ENCODE data around the gene BMPER. TPM values are rescaled to one million over a fixed set of nuclear protein-coding genes. Genes with fewer than 3 reads are reported as not detected.

Gene BMPER
- polyA plus RNA-seq, 1 donor from 2014 or later, result 2.1 TPM

DNA sequence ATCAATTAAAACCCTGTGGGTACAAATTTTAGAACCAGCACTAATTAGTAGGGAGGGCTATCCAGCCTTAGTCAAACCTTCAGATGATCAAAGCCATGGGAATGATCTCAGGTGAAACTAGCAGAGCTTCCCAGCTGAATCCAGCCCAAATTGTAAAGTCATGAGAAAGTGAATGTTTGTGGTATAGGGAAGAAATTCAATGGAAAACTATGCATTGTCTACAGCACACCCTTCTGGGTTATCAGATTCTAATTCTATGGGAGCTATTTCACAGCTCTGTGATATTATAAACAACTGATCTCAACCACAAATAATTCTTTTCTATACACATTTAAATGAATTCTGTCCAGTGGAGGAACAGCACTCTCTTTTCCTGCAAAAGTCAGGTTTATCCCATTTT, 24.6 kb upstream of the BMPER start:
- no peak overlapping the region for H3K4me3 ChIP-seq (ENCODE audit: low read length)
- H3K9me3 ChIP-seq (ENCODE audit: low read length), result no peaks in the 10 kb centered on the region
- no peaks in the 10 kb centered on the region for H3K36me3 ChIP-seq (ENCODE audit: insufficient read depth, low read length)
- H3K9me2 ChIP-seq (ENCODE audit: insufficient read depth, low read length), result no peaks in the 10 kb centered on the region
- no peaks in the 10 kb centered on the region for H3K79me2 ChIP-seq (replicated peaks; ENCODE audit: insufficient read depth, low read length)
- H3K27ac ChIP-seq (ENCODE audit: low read length), result no peak overlapping the region
- H3K4me2 ChIP-seq (ENCODE audit: low read length), result no peak overlapping the region
- H3F3A ChIP-seq (ENCODE audit: insufficient read depth, low read length, poor library complexity, severe bottlenecking), result no peaks in the 10 kb centered on the region
- H4K20me1 ChIP-seq (ENCODE audit: insufficient read depth), result no peaks in the 10 kb centered on the region
- no peak overlapping the region for H2AFZ ChIP-seq (ENCODE audit: low read depth, low read length)
- TF ChIP-seq EZH2 (IDR thresholded peaks at IDR 0.05; ENCODE audit: borderline replicate concordance, insufficient read depth, low read length, poor library complexity, severe bottlenecking) (no peak), CTCF (IDR thresholded peaks at IDR 0.05; ENCODE audit: poor library complexity, severe bottlenecking) (no peak), SMC3 (conservative IDR thresholded peaks at IDR 0.05; ENCODE audit: poor library complexity) (no peak), EP300 (conservative IDR thresholded peaks at IDR 0.05; ENCODE audit: poor library complexity, severe bottlenecking) (no peak), RAD21 (conservative IDR thresholded peaks at IDR 0.05) (no peak), MXI1 (conservative IDR thresholded peaks at IDR 0.05; ENCODE audit: poor library complexity, severe bottlenecking) (no peak), POLR2AphosphoS5 (IDR thresholded peaks at IDR 0.05) (no peak), TAF1 (IDR thresholded peaks at IDR 0.05; ENCODE audit: low read depth) (no peak)
- TF ChIP-seq, protein P1, sequence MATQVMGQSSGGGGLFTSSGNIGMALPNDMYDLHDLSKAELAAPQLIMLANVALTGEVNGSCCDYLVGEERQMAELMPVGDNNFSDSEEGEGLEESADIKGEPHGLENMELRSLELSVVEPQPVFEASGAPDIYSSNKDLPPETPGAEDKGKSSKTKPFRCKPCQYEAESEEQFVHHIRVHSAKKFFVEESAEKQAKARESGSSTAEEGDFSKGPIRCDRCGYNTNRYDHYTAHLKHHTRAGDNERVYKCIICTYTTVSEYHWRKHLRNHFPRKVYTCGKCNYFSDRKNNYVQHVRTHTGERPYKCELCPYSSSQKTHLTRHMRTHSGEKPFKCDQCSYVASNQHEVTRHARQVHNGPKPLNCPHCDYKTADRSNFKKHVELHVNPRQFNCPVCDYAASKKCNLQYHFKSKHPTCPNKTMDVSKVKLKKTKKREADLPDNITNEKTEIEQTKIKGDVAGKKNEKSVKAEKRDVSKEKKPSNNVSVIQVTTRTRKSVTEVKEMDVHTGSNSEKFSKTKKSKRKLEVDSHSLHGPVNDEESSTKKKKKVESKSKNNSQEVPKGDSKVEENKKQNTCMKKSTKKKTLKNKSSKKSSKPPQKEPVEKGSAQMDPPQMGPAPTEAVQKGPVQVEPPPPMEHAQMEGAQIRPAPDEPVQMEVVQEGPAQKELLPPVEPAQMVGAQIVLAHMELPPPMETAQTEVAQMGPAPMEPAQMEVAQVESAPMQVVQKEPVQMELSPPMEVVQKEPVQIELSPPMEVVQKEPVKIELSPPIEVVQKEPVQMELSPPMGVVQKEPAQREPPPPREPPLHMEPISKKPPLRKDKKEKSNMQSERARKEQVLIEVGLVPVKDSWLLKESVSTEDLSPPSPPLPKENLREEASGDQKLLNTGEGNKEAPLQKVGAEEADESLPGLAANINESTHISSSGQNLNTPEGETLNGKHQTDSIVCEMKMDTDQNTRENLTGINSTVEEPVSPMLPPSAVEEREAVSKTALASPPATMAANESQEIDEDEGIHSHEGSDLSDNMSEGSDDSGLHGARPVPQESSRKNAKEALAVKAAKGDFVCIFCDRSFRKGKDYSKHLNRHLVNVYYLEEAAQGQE (IDR thresholded peaks at IDR 0.05; ENCODE audit: borderline replicate concordance), result no peak
- H3K27me3 ChIP-seq (ENCODE audit: insufficient read depth, low read depth, low read length), result no peaks in the 10 kb centered on the region
- no peak overlapping the region for H3K9ac ChIP-seq (ENCODE audit: low read length)

DNA sequence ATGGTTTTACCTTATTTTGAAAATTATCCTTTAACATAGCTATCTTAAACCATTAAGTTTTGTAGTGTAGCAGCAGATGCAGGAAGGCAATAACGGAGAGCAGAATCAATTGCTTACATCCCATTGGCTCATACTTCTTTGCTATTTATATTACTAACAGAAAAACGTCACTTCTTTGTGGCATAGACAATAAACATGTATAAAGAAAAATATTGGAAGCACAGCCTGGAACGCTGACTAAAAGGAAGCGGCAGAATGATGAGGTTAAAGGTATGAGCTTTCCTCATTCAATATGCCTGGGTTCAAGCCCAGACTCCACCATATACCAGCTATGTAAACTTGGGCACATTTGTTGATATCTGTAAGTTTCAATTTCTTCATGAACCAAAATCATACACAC, 24.0 kb upstream of the BMPER start:
- no peaks in the 10 kb centered on the region for H3K79me2 ChIP-seq (replicated peaks; ENCODE audit: insufficient read depth, low read length)
- no peaks in the 10 kb centered on the region for H3F3A ChIP-seq (ENCODE audit: insufficient read depth, low read length, poor library complexity, severe bottlenecking)
- H4K20me1 ChIP-seq (ENCODE audit: insufficient read depth), result no peaks in the 10 kb centered on the region
- no peaks in the 10 kb centered on the region for H3K9me2 ChIP-seq (ENCODE audit: insufficient read depth, low read length)
- no peaks in the 10 kb centered on the region for H3K9me3 ChIP-seq (ENCODE audit: low read length)
- no peak overlapping the region for H3K9ac ChIP-seq (ENCODE audit: low read length)
- H2AFZ ChIP-seq (ENCODE audit: low read depth, low read length), result no peak overlapping the region
- H3K36me3 ChIP-seq (ENCODE audit: insufficient read depth, low read length), result no peaks in the 10 kb centered on the region
- no peak overlapping the region for H3K27ac ChIP-seq (ENCODE audit: low read length)
- TF ChIP-seq RAD21 (conservative IDR thresholded peaks at IDR 0.05), result no peak
- no peak for TF ChIP-seq POLR2AphosphoS5 (IDR thresholded peaks at IDR 0.05)
- no peak for TF ChIP-seq EZH2 (IDR thresholded peaks at IDR 0.05; ENCODE audit: borderline replicate concordance, insufficient read depth, low read length, poor library complexity, severe bottlenecking)
- no peak for TF ChIP-seq CTCF (IDR thresholded peaks at IDR 0.05; ENCODE audit: poor library complexity, severe bottlenecking)
- no peak for TF ChIP-seq SMC3 (conservative IDR thresholded peaks at IDR 0.05; ENCODE audit: poor library complexity)
- TF ChIP-seq TAF1 (IDR thresholded peaks at IDR 0.05; ENCODE audit: low read depth), result no peak
- TF ChIP-seq, protein P1 (IDR thresholded peaks at IDR 0.05; ENCODE audit: borderline replicate concordance), result no peak
- no peak for TF ChIP-seq MXI1 (conservative IDR thresholded peaks at IDR 0.05; ENCODE audit: poor library complexity, severe bottlenecking)
- TF ChIP-seq EP300 (conservative IDR thresholded peaks at IDR 0.05; ENCODE audit: poor library complexity, severe bottlenecking), result no peak
- H3K27me3 ChIP-seq (ENCODE audit: insufficient read depth, low read depth, low read length), result no peaks in the 10 kb centered on the region
- H3K4me2 ChIP-seq (ENCODE audit: low read length), result no peak overlapping the region
- no peak overlapping the region for H3K4me3 ChIP-seq (ENCODE audit: low read length)

Data from neural cell (in vitro differentiated cells).